ENCODE data around the gene CSN2. TPM values are rescaled to one million over a fixed set of nuclear protein-coding genes. Genes with fewer than 3 reads are reported as not detected.

Gene CSN2
- total and polyA plus RNA-seq, 9 of the 15 experiments (the other 6 are each of a cell fraction or from before 2014, with no cell fraction given) = not detected

DNA sequence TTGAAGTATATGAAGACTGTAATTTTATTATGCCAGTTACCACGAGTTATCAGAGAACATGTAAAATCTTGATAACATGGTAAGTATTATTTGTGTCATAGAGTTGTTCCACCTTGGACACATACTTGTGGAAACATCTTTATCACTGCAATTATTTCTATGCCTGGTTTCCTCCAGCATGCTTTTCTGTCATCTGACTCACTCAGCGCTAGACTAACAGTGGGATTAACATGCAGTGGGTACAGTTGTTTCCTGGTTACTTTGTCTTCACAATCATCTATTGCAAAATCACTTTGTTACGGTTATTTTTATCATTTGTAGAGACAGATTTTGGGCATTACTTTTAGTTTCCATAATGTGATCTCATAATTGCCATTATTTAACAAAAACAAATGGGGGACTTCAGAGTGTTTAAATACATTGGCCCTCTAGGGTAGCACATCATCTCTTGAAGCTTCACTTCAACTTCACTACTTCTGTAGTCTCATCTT lies 30.0 kb upstream of the CSN2 start, which contains the start of gene STATH:
Gene STATH, plus strand, starts transcription at position 441 of the 491 bp plus-strand sequence. CDS start 2,472 bp downstream, outside the sequence.
- no peaks in the 10 kb centered on the region for H3K9me3 ChIP-seq (replicated peaks; ENCODE audit: control insufficient read depth, insufficient read depth, low read depth, low read length)
- ATAC-seq = no peak
- no peaks in the 10 kb centered on the region for H4K20me1 ChIP-seq (replicated peaks; ENCODE audit: control insufficient read depth, insufficient read depth, low read length)
- in situ Hi-C loops (cut with MboI) (no loop called here), intact Hi-C loops (cut with micrococcal nuclease) (no loop called here)
- H3K4me1 ChIP-seq (replicated peaks in 1 of 2; ENCODE audit: control insufficient read depth in 2 of 2, insufficient read depth in 2 of 2, low read length in 2 of 2) = no peaks in the 10 kb centered on the region
- no peaks in the 10 kb centered on the region for H3K27me3 ChIP-seq (ENCODE audit: control insufficient read depth in 2 of 2, insufficient read depth in 2 of 2, low read length in 2 of 2)
- DNase-seq (ENCODE audit: extremely low read depth in 1 of 4, low spot score in 3 of 4) = no peak
- H3K9me1 ChIP-seq (ENCODE audit: control insufficient read depth, insufficient read depth, low read length) = no peaks in the 10 kb centered on the region
- no peak within 1 kb of the TSS for H2AFZ ChIP-seq (ENCODE audit: low read depth, low read length)
- FAIRE-seq = no peak
- H3K4me3 ChIP-seq = no peak within 1 kb of the TSS
- no peak within 1 kb of the TSS for H3K4me2 ChIP-seq (ENCODE audit: insufficient read depth, low read length)
- ChIA-PET CTCF (ENCODE audit: low intra/inter-chr PET ratio) (no interaction called here), POLR2A (no interaction called here)
- no peaks in the 10 kb centered on the region for H3K36me3 ChIP-seq (ENCODE audit: control insufficient read depth, insufficient read depth, low read length)
- 0% methylated on average over 3 of the region's 3 CpGs for WGBS (ENCODE audit: insufficient coverage, low coverage, missing lambda C conversion rate)
- H3K27ac ChIP-seq (ENCODE audit: extremely low read depth, low read depth, low read length) = no peak within 1 kb of the TSS
- TF ChIP-seq EP300 (IDR thresholded peaks at IDR 0.05; ENCODE audit: low read length) (no peak), PHTF2 (CRISPR knock-in tag; IDR thresholded peaks at IDR 0.05) (no peak), BCOR (IDR thresholded peaks at IDR 0.05) (no peak)
- TF ChIP-seq, protein P1, sequence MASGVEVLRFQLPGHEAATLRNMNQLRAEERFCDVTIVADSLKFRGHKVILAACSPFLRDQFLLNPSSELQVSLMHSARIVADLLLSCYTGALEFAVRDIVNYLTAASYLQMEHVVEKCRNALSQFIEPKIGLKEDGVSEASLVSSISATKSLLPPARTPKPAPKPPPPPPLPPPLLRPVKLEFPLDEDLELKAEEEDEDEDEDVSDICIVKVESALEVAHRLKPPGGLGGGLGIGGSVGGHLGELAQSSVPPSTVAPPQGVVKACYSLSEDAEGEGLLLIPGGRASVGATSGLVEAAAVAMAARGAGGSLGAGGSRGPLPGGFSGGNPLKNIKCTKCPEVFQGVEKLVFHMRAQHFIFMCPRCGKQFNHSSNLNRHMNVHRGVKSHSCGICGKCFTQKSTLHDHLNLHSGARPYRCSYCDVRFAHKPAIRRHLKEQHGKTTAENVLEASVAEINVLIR (CRISPR knock-in tag; IDR thresholded peaks at IDR 0.05) = no peak
- H3K79me2 ChIP-seq (ENCODE audit: control insufficient read depth, insufficient read depth, low read length) = no peaks in the 10 kb centered on the region
- no peak within 1 kb of the TSS for H3K9ac ChIP-seq (ENCODE audit: insufficient read depth in 1 of 2, low read depth in 2 of 2, low read length in 2 of 2)
- no TSS peak for BruUV-seq (replicated peaks)

DNA sequence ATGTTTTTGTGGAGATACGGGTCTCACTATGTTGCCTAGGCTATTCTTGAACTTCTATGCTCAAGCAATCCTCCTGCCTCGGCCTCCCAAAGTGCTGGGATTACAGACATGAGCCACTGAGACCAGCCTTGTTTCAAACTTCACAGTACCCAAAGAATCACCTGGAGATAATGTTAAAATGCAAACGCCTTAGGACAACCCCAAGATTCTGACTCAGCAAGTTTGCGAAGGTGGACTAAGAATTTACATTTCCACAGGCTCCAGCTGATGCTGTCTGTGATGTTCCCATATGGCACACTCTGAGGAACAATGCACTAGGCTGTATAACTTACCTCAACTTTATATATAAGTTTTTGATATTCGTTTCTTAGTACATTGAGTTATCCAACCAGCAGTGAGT lies 29.3 kb upstream of the CSN2 start:
- in situ Hi-C loops (cut with MboI) = no loop called here
- 0% methylated on average over 5 of the region's 5 CpGs for WGBS (ENCODE audit: insufficient coverage, low coverage, missing lambda C conversion rate)
- no peak overlapping the region for H3K4me2 ChIP-seq (ENCODE audit: insufficient read depth, low read length)
- no peaks in the 10 kb centered on the region for H3K79me2 ChIP-seq (ENCODE audit: control insufficient read depth, insufficient read depth, low read length)
- H3K9ac ChIP-seq (ENCODE audit: insufficient read depth in 1 of 2, low read depth in 2 of 2, low read length in 2 of 2) = no peak overlapping the region
- H3K4me1 ChIP-seq (replicated peaks in 1 of 2; ENCODE audit: control insufficient read depth in 2 of 2, insufficient read depth in 2 of 2, low read length in 2 of 2) = no peaks in the 10 kb centered on the region
- ATAC-seq (no peak), FAIRE-seq (no peak), DNase-seq (ENCODE audit: extremely low read depth in 1 of 4, low spot score in 3 of 4) (no peak)
- ChIA-PET CTCF (ENCODE audit: low intra/inter-chr PET ratio) (no interaction called here), POLR2A (no interaction called here)
- no peak overlapping the region for H3K4me3 ChIP-seq
- no peaks in the 10 kb centered on the region for H3K36me3 ChIP-seq (ENCODE audit: control insufficient read depth, insufficient read depth, low read length)
- TF ChIP-seq SAP30 (IDR thresholded peaks at IDR 0.05; ENCODE audit: borderline replicate concordance, insufficient read depth, low read depth, low read length, poor library complexity, severe bottlenecking) = no peak
- TF ChIP-seq MEIS2 (IDR thresholded peaks at IDR 0.05; ENCODE audit: partially characterized antibody) = no peak
- no peak for TF ChIP-seq SRSF1 (IDR thresholded peaks at IDR 0.05; ENCODE audit: low read depth, low read length)
- no peak overlapping the region for H2AFZ ChIP-seq (ENCODE audit: low read depth, low read length)
- no TSS peak for BruUV-seq (replicated peaks)
- no peaks in the 10 kb centered on the region for H3K27me3 ChIP-seq (ENCODE audit: control insufficient read depth in 2 of 2, insufficient read depth in 2 of 2, low read length in 2 of 2)
- no peaks in the 10 kb centered on the region for H3K9me1 ChIP-seq (ENCODE audit: control insufficient read depth, insufficient read depth, low read length)
- intact Hi-C loops (cut with micrococcal nuclease) = no loop called here
- H3K27ac ChIP-seq (ENCODE audit: extremely low read depth, low read depth, low read length) = no peak overlapping the region
- H4K20me1 ChIP-seq (replicated peaks; ENCODE audit: control insufficient read depth, insufficient read depth, low read length) = no peaks in the 10 kb centered on the region
- H3K9me3 ChIP-seq (replicated peaks; ENCODE audit: control insufficient read depth, insufficient read depth, low read depth, low read length) = no peaks in the 10 kb centered on the region
